ENCODE data around the gene GRAPL.
"Not testable (repeated sequence)": the region's sequence is repeated elsewhere in the genome, so short reads cannot be mapped to it uniquely, and the experiment has no call there.

The GRAPL gene

DNA sequence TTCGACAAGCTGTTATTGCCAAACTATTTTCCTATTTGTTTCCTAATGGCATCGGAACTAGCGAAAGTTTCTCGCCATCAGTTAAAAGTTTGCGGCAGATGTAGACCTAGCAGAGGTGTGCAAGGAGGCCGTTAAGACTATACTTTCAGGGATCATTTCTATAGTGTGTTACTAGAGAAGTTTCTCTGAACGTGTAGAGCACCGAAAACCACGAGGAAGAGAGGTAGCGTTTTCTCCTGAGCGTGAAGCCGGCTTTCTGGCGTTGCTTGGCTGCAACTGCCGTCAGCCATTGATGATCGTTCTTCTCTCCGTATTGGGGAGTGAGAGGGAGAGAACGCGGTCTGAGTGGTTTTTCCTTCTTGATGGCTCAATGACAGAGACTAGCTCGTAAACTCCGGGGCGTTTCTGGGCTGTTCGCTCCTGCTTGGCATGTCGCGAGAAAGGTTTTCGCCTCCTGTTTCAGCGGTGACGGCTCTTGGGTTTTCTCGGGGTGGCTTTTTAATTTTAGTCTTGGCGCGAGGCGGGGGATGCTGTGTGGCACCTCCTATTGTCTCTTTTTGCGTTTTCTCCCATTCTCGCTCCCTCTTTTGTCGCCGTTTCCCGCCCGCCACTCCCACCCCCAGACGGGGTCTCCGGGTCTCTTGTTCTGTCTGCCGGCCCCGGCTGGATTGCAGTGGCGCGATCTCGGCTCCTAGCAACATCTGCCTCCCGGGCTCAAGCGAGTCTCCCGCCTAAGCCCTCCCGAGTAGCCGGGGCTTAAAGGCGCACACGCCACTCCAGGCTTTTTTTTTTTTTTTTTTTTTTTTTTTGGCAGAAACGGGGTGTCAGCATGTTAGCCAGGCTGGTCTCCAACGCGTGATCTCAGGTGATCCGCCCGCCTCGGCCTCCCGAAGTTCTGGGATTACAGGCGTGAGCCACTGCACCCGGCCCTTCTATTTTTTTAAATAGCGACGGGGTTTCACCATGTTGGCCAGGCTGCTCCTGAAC is 60.8 kb downstream of the GRAPL start:
- in situ Hi-C loops (cut with MboI; ENCODE audit: low sequenced_read_pairs) = not testable (repeated sequence)

DNA sequence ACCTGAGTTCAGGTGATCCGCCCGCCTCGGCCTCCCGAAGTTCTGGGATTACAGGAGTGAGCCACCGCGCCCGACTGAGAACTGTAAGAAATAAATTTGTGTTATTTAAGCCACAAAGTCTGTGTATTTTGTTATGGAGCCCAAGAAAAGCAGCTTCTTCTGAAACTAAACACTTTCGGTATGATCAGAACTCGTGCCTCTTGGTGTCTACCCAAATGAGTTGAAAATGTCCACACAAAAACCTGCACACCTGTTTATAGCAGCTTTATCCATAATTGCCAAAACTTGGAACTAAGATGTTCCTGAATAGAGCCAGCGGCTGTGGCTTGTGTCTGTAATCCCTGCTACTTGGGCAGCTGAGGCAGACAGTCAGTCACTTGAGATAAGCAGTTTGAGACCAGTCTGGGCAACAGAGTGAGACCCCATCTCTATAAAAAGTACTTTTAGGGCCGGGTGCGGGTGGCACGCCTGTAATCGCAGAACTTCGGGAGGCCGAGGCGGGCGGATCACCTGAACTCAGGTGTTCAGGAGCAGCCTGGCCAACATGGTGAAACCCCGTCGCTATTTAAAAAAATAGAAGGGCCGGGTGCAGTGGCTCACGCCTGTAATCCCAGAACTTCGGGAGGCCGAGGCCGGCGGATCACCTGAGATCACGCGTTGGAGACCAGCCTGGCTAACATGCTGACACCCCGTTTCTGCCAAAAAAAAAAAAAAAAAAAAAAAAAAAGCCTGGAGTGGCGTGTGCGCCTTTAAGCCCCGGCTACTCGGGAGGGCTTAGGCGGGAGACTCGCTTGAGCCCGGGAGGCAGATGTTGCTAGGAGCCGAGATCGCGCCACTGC is 61.7 kb downstream of the GRAPL start:
- in situ Hi-C loops (cut with MboI; ENCODE audit: low sequenced_read_pairs) = not testable (repeated sequence)

DNA sequence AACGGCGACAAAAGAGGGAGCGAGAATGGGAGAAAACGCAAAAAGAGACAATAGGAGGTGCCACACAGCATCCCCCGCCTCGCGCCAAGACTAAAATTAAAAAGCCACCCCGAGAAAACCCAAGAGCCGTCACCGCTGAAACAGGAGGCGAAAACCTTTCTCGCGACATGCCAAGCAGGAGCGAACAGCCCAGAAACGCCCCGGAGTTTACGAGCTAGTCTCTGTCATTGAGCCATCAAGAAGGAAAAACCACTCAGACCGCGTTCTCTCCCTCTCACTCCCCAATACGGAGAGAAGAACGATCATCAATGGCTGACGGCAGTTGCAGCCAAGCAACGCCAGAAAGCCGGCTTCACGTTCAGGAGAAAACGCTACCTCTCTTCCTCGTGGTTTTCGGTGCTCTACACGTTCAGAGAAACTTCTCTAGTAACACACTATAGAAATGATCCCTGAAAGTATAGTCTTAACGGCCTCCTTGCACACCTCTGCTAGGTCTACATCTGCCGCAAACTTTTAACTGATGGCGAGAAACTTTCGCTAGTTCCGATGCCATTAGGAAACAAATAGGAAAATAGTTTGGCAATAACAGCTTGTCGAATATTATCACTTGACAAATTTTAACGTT is 62.5 kb downstream of the GRAPL start:
- in situ Hi-C loops (cut with MboI; ENCODE audit: low sequenced_read_pairs) = not testable (repeated sequence)

DNA sequence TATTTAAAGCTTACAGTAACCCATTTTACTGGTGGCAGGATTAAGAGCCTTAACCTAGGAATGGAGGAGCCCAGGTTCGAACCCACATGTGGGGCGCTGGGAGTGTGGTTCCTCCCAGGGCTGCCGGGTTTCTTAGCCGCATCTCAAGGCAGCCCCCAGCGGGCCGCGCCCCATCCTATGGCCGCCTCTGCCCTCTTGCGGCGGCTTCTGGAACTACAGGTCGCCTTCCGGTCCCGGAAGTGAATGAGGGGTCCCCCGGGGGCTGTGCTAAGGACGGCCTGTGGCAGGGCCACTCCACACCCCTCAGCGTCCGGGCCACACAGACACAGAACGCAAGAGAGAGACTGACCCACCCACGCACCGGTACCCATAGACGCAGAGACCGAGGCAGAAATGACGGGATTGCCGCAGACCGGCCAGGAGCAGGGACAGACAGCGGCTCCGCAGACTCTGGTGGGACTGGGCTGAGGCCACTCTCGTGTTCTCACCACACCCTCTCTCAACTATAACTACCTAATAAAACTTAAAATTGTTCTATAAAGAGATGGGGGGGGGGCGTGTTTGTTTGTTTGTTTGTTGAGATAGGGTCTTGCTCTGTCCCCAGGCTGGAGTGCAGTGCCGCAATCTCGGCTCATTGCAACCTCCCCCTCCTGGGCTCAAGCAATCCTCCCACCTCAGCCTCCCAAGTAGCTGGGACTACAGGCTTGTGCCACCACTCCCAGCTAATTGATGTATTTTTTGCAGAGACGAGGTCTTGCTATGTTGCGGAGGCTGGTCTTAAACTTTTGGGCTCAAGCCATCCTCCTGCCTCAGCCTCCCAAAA is 69.2 kb downstream of the GRAPL start:
- in situ Hi-C loops (cut with MboI; ENCODE audit: low sequenced_read_pairs) = not testable (repeated sequence)

DNA sequence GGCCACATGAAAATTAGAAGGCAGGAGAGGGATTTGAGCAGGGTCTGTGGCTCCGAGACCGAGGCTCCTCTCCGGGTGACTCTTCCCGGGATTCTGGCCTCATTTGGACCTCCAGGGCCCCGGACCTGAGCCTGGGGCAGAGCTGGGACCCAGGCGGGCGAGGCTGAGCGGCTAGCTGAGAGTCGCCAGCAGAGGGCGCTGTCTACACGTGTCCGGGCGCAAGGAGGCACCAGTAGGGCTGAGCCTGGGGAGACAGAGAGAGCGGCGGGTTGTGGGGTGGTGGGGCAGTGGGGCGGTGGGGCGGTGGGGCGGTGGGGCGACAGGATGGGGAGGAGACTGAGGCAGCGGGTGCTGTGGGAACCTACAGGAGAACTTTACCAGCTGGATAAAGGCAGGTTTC is 75.1 kb downstream of the GRAPL start:
- in situ Hi-C loops (cut with MboI; ENCODE audit: low sequenced_read_pairs) = not testable (repeated sequence)

DNA sequence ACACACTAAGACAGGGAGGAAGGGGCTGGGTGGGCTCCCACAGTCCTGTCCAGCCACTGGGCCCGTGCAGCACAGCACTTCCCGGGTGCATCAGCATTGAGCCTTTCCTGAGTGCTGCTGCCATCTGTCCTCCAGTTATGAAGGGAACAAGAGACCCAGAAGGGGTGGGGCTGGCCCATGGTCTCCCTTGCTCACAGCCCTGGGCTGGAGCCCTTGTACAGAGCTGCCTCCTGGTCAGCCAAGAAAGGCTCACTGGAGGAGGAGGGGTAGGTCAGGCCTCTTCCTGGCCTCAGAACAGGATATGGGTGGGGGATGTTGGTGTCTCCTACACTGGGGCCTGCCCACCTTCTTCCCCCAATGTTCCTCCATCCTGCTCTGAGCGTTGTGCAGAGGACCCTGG is 76.0 kb downstream of the GRAPL start:
- in situ Hi-C loops (cut with MboI; ENCODE audit: low sequenced_read_pairs) = not testable (repeated sequence)

Data from HL-60/S4 (cell line).